KOPT-K1 (cell line): ENCODE measurements around the gene FAM72A.
"Not testable (repeated sequence)": the region's sequence is repeated elsewhere in the genome, so short reads cannot be mapped to it uniquely, and the experiment has no call there.

Experiments used
- H3K27ac ChIP-seq: fragments of 200-600 bp; sonication (generic); 2 replicates; pipeline ENCODE4 v1.5.1; 2016; ENCODE audit warnings: antibody characterized with exemption, mild to moderate bottlenecking, low read depth, low read length; ENCODE audit not compliant: poor library complexity, severe bottlenecking
- H3K36me3 ChIP-seq: fragments of 200-600 bp; sonication (generic); 2 replicates; pipeline ENCODE4 v1.5.1; 2017; ENCODE audit warnings: antibody characterized with exemption, mild to moderate bottlenecking, low read length, moderate library complexity; ENCODE audit not compliant: insufficient read depth
- H3K9me3 ChIP-seq: fragments of 200-600 bp; sonication (generic); 2 replicates; pipeline ENCODE4 v1.5.1; 2017; ENCODE audit warnings: antibody characterized with exemption, low read length, mild to moderate bottlenecking; ENCODE audit not compliant: insufficient read depth, poor library complexity, severe bottlenecking

The FAM72A gene

GRCh38 chr1:206221585-206221984, 18.9 kb upstream of the FAM72A start:
- not testable (repeated sequence) for H3K36me3 ChIP-seq, H3K9me3 ChIP-seq

DNA sequence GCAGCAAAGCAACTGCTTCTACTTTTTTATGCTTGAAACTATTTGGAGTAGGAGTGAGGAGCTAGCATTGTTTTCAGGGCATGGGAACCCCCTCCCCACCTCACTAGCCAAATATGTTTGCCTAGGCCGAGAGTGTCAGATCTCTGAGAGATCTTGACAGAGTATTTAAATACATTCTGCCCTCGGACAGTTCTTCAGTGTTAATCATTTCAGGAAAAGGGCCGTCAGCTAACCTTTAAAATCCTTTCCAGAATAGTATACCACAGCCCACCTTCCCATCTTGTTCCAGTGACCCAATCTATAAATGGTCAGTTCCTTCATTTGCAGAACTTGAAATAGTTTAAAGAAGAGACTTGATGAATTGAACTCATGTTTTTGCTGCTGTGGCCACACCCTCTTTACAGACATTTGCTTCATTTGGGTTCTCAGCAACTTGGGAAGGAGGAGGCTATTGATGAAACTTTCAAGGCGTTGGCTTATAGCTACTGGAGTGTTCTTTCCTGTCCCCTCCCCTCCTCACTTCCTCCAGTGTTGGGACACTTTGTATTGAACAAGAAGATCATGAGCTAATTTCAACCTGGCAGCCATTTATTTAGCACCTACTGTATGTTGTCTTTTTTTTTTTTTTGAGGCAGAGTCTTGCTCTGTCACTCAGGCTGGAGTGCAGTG, 17.8 kb upstream of the FAM72A start:
- not testable (repeated sequence) for H3K27ac ChIP-seq, H3K9me3 ChIP-seq, H3K36me3 ChIP-seq

More at GRCh38 chr1:206221585-206221984, 18.9 kb upstream of the FAM72A start:
- not testable (repeated sequence) for H3K27ac ChIP-seq

- H3K27ac ChIP-seq, H3K9me3 ChIP-seq, H3K36me3 ChIP-seq: not testable (repeated sequence)
These were observed 17.1 kb upstream of the FAM72A start for GRCh38 chr1:206219514-206220331.

GRCh38 chr1:206218765-206219164, 16.1 kb upstream of the FAM72A start:
- not testable (repeated sequence) for H3K9me3 ChIP-seq, H3K27ac ChIP-seq, H3K36me3 ChIP-seq

- H3K9me3 ChIP-seq, H3K27ac ChIP-seq, H3K36me3 ChIP-seq: not testable (repeated sequence)
These were observed 15.6 kb upstream of the FAM72A start for GRCh38 chr1:206218285-206218684.

DNA sequence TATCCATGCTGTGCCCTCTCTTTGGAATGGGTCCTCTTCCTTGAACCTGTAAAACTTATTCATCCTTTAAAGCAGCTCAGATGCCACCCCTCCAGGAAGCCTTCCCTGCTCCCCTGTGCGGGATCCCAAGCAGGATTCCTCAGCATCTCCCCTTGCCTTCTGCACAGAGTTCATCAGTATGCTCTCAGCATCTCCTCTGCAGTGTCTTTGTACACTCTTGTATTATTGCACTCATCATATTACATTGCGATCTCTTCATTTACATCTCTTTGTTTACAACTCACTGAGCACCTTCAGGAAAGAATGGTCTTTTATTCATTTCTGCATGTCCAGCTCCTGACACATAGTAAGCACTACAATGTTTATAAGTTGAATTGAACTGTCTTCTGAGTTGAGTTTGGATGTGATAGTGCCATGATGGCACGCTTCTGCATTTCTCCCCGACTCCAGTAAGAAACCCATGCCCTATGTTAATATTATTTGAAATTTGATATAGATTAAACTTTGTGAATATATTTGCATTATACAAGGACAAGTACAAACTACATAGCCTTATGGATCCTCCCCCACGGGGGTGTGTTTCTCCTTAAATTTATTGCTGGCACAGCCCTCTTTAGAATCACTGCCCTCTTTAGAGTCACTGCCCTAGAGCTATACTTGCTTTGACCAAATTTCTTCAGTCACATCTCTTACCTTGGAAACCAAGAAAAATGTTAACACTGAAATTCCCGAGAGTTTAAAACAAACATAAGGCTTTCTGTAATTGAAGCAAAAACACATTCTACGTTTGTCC, 13.2 kb upstream of the FAM72A start:
- H3K27ac ChIP-seq, H3K9me3 ChIP-seq, H3K36me3 ChIP-seq: not testable (repeated sequence)

DNA sequence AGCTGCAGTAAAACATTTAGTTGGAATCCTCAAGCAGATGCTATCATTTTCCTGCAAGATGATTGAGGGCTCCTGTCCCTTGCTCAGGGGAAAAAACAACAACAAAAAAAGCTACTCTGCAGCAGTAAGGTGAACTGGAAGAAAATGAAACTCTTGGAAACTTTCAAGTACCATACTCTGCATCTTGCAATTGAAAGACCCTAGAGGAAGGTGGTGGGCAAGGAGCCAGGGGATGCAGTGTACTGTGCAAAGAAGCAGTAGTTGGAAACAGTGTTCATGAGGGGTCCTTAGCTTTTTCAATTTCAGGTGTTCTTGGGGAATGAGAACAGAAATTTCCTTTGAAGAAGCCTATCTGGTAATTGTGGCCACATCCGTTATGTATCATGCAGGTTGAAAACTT, 8.2 kb upstream of the FAM72A start:
- H3K27ac ChIP-seq, H3K36me3 ChIP-seq, H3K9me3 ChIP-seq: not testable (repeated sequence)

DNA sequence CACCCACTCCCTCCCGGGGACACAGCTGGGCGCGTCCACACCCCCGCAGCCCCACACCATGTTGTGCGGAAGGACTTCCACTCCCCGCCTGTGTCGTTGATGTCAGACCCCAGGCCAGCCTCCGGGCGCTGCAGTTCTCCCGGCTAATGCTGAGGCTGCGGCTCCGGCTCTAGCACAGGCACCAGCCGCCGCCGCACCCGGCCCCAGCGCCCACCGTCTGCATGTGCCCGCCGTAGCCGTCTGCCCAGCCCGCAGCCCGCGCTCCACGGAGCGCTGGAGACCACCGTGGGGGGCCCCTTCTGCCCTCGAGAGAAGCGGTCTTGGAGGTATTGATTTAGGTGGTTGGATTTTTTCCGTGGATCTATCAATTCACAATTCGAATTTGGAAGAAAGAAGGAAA, 2.9 kb upstream of the FAM72A start:
- not testable (repeated sequence) for H3K36me3 ChIP-seq, H3K27ac ChIP-seq, H3K9me3 ChIP-seq

DNA sequence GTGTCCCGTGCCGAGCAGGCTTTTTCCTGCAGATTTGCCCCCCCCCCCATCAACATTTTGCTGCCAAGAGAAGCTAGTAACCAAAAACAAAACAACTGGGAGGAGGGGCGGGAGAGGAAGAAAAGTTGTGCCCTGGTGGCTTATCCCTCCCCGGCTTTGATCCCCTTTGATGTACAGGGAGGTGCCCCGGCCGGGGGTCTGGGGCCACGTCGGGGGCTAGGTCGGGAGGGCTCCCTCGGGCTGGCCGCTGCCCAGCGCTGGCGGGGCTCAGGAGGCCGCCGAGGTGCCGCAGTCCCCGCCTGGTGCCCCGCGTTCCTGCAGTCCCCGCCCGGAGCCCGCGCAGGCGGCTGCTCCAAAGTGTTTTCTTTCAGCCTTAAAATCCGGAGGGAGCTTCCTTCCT, 2.2 kb upstream of the FAM72A start:
- H3K36me3 ChIP-seq, H3K9me3 ChIP-seq, H3K27ac ChIP-seq: not testable (repeated sequence)

DNA sequence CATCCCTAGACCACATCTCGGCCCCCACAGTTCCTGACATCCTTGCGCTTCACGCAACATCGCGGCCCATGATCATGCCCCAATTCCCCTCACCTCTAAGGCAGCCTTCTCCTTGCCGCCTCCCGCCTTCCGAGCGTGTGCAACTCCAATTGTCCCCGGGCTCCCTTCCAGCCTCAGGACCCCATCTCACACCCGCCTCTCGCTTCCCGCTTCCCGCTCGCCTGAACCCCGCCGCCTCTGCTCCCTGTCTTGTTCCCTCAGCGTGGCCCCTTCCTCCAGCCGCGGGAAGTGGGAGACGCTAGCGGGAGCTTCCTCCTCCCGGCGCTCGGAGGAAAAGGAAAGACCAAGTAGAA, 1.5 kb upstream of the FAM72A start:
- H3K27ac ChIP-seq, H3K9me3 ChIP-seq, H3K36me3 ChIP-seq: not testable (repeated sequence)

GRCh38 chr1:206203364-206204158, 922 bp upstream of the FAM72A start, which contains the start of gene SRGAP2:
Gene SRGAP2, plus strand, starts transcription at chr1:206203541. Its CDS starts 2,430 bp downstream, at chr1:206205971.
- peak within 1 kb of the TSS; percentile 51 for H3K27ac ChIP-seq
- H3K36me3 ChIP-seq, H3K9me3 ChIP-seq: not testable (repeated sequence)

- H3K36me3 ChIP-seq, H3K9me3 ChIP-seq, H3K27ac ChIP-seq: not testable (repeated sequence)
These were observed 5.8 kb downstream of the FAM72A start for GRCh38 chr1:206196748-206197424.

DNA sequence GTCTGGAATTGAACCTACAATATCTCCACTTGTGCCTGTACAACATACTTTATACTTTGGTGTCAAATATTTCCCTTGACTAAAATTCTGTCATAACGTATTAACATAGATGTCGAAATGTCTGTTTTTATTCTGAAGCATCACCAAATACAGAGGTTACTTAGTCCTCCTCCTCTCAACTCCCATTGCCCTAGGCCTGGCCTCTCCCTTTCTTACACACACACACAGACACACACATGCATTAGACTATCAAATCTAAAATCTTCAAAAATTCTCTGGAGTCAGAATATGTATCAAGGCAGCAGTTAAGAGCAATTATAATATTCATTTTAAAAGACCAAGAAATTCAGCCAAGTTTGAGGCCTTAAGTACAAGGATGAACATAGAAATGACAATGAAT, 7.5 kb downstream of the FAM72A start:
- not testable (repeated sequence) for H3K9me3 ChIP-seq, H3K27ac ChIP-seq, H3K36me3 ChIP-seq

GRCh38 chr1:206186826-206187225, 15.8 kb downstream of the FAM72A start:
- not testable (repeated sequence) for H3K9me3 ChIP-seq, H3K27ac ChIP-seq, H3K36me3 ChIP-seq
